ENCODE measurements around the gene TRMT2A.

TRMT2A gene

DNA sequence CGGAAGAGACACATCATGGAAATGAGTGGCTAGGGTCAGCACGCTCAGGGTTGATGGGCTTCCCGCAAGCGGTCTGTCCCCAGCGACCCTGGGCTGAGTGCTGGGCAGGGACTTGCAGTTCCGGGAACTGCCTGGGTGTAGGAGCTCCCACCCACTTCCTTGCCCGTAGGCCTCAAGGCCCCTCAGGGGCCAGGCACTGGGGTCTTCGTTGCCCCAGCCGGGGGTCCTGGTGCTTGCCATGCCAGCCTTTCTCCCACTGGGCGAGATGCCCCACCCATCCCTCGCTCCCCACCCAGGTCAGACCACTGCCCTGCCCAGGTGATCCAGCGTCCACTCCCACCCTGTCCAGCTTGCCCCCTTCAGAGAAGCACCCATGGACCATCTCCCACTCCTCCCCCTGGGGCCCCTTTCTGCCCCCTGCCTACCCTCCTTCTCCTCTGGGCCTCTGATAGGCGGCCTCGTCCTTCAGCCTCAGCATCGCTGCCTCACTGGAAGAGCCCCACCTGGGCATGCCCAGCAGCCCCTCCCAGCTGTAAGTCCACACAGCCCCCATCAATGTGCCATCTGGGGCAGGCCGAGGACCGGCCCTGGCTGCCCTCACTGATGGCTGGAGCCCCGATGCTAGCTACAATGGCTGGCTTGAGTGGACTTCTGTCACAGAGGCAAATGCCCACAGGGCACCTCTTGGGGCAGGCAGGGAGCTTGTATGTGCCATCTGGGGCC, 54.8 kb downstream of the TRMT2A start:
- DNase-seq (ENCODE audit: low spot score): no peak
